ENCODE measurements around the gene PHTF2.

GRCh38 chr7:77800158-77800557 lies 1.6 kb downstream of the PHTF2 start:
- TF ChIP-seq, protein P1, sequence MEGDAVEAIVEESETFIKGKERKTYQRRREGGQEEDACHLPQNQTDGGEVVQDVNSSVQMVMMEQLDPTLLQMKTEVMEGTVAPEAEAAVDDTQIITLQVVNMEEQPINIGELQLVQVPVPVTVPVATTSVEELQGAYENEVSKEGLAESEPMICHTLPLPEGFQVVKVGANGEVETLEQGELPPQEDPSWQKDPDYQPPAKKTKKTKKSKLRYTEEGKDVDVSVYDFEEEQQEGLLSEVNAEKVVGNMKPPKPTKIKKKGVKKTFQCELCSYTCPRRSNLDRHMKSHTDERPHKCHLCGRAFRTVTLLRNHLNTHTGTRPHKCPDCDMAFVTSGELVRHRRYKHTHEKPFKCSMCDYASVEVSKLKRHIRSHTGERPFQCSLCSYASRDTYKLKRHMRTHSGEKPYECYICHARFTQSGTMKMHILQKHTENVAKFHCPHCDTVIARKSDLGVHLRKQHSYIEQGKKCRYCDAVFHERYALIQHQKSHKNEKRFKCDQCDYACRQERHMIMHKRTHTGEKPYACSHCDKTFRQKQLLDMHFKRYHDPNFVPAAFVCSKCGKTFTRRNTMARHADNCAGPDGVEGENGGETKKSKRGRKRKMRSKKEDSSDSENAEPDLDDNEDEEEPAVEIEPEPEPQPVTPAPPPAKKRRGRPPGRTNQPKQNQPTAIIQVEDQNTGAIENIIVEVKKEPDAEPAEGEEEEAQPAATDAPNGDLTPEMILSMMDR (IDR thresholded peaks at IDR 0.05; ENCODE audit: low read length), result peak; percentile 18; the same call in 1 of the 2 replicates
- TF ChIP-seq EZH2 (IDR thresholded peaks at IDR 0.05; ENCODE audit: borderline replicate concordance, low read length), result no peak
